ENCODE results near the gene SCAF8.

GRCh38 chr6:154878871-154879491 lies 145.8 kb downstream of the SCAF8 start:
- TF ChIP-seq POLR2AphosphoS5 (IDR thresholded peaks at IDR 0.05) (no peak), CTCF (IDR thresholded peaks at IDR 0.05) (no peak), POLR2A (IDR thresholded peaks at IDR 0.05) (no peak)

Data from sigmoid colon (tissue), 4 donors.